ENCODE results near the gene PASD1.

DNA sequence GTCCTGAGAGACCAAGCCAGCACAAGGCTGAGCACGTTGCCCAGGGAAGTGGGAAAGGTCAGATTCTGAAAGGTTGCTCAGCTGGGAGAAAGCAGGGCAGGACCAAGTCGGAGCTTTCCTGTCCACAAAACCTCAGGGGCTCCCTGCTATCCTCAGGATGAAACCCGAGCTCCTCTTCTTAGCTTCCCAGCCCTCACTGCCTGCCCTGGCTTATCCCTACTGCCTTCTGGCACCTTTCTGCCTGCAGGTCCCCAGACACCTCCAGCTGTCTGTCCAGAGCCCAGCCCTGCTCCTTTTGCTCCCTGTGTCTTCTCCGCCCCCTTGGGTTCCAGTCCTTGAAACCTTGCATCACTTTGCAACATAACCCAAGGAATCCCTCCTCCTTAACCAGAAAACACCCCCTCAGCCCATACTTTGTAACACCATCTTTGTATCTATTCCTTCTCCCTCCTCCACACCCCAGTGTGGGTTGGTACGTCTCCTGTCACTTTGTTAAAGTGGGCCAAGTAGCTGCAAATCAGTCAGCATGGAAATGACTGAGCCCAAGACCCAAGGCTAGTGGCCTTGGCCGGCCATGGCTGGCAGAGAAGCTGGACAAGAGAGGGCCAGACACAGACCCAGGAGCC lies 111.8 kb downstream of the PASD1 start:
- TF ChIP-seq SIN3A (IDR thresholded peaks at IDR 0.05; ENCODE audit: borderline replicate concordance, insufficient read depth, low read length), result no peak
- no peak for TF ChIP-seq POLR2AphosphoS5 (IDR thresholded peaks at IDR 0.05; ENCODE audit: low read depth, low read length)
- TF ChIP-seq REST (IDR thresholded peaks at IDR 0.05; ENCODE audit: insufficient read depth in 1 of 2, low read depth in 2 of 2, low read length in 2 of 2), result no peak
- TF ChIP-seq TAF1 (IDR thresholded peaks at IDR 0.05; ENCODE audit: borderline replicate concordance, insufficient read depth, low read length), result no peak
